HS-27A (cell line): ENCODE data around the gene C22orf23.

Experiments used
- DNase-seq: peaks from one replicate; pipeline ENCODE4 v3.0.0-alpha.2; 2012; ENCODE audit warnings: low read depth, missing footprints

The C22orf23 gene

DNA sequence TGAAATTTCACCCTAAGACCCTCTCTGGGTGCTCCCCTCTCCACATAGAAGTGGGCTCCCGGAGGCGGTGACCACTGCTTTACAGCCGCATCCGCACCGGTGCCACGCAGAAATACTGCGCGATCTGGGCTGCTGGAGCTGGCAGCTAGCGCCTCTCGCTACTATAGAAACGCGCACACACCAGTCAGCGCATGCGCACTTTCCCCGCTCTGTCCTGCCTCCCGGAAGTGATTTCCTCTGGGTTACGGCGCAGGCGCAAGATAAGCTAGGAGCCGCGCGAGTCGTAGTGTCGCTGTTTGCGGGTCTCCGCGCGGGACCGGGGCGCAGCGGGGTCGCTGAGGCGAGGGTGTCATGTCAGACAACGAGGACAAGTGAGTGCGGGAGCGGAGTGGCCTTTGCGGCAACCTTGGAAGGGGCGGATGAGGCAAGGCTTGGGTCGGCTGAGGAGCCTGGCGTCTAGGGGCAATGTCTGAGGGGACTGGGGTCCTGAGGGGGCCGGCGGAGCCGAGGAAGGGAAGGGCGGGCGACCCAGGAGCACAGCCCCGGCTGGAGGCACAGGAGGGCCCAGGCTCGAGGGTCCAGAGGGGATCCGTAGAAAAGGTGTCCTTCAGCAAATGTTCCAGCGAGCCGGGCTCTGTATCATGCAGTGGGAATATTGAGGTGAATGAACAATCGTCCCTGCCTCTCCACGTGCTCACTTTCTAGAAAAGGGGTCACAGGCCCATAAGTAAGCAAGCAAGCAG lies at the start of gene C22orf23, which contains the start of gene POLR2F:
C22orf23 (minus strand) TSS at position 165 of the 743 bp plus-strand sequence. CDS start 452 bp downstream, outside the sequence.
POLR2F (plus strand) TSS at position 263 of the 743 bp plus-strand sequence; CDS start at position 352, 89 bp downstream.
- peak; percentile 77 for DNase-seq

GRCh38 chr22:37999640-38000272 lies 46.4 kb upstream of the C22orf23 start:
- peak; percentile 53 for DNase-seq

DNA sequence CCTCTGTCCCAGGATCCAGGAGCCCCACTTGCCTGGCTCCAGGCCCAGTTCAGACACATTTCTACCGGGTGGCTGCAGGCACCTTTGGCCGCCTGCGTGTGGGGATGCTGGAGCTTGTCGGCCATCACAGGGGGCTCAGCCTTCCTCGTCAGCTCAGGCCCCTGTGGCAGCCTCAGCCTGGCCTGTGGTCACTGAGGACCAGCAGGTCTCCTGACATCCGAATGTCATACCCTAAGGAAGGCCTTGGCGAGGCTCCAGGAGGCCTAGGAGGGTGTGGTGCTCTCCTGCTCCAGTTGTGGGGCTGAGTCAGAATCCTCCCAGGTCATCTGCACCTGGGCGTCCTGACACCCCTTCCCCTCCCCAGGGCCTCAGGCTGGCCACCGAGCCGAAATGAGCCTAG lies 45.8 kb upstream of the C22orf23 start:
- no peak for DNase-seq

DNA sequence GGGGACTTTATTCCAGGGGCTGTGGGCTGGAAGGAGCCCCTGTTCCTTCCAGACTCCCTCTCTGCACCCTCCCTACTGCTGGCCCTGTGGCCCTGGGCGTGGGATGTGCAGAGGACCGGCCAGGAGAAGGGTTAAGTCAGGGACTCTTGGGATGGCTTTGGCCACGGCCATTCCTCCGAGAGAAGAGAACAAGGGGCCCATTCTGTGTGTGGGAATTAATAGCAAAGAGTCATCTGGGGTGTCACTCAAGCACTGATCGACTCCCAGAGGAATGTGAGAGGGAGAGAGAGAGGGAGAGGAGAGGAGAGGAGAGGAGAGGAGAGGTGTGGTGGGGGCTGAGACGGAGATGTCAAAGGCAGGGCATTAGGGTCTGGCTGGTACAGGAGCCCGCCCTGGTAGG lies 45.1 kb upstream of the C22orf23 start:
- no peak for DNase-seq

- no peak for DNase-seq
Measured at GRCh38 chr22:37996515-37997246, 43.3 kb upstream of the C22orf23 start.

DNA sequence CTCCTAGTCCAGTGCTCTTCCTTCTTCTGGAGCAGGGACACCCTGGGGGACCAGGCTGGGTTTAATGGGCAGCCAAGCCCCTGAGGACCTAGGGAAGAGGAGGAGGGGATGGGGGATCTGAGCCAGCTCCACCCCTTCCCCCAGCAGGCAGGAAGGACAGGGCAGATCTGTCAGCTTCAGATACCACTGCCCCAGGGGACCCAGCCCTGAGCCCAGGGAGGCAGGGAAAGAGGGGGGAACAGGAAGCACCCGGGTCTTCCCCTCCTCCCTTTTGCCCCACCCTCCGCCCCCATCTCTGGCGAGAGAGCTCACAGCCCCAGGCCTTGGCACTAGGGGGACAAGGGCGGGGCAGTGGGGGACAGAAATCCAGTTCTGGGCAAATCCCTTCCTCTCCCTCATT lies 42.7 kb upstream of the C22orf23 start:
- no peak for DNase-seq

GRCh38 chr22:37995460-37995859 lies 42.1 kb upstream of the C22orf23 start:
- DNase-seq = no peak

- DNase-seq = no peak
Measured at GRCh38 chr22:37994982-37995381, 41.6 kb upstream of the C22orf23 start.

GRCh38 chr22:37994049-37994448 lies 40.6 kb upstream of the C22orf23 start:
- no peak for DNase-seq

DNA sequence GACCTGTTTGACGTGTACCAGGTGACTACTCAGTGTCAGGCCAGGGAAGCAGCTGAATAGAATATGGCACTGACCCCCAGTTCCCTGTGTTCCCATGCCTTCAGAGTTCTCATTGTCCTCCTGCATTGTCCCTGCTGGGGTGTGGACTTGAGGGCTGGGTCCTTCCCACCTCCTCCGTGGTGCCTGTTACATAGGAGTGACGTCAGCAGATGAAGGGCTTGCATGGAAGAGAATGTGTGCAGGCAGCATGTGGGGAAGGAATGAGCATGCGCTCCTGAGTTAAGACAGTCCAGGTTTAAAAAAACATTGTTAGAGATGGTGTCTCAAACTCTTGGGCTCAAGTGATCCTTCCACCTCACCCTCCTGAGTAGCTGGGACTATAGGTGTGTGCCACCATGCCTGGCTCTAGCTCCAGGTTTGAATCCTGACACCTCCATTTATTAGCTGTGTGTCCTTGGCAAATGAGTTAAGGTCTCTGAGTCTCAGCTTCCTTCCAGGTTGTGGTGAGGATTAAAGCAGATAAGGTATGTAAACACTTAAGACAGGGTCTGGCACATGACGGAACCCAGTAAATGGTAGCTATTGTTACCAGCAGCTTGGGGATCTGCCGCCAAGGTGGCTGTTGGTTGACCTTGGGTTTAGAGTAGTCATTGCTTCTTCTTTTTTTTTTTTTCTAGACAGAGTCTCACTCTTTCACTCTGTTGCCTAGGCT lies 38.5 kb upstream of the C22orf23 start:
- DNase-seq = no peak

- DNase-seq = no peak
Measured at GRCh38 chr22:37990862-37991261, 37.5 kb upstream of the C22orf23 start.

DNA sequence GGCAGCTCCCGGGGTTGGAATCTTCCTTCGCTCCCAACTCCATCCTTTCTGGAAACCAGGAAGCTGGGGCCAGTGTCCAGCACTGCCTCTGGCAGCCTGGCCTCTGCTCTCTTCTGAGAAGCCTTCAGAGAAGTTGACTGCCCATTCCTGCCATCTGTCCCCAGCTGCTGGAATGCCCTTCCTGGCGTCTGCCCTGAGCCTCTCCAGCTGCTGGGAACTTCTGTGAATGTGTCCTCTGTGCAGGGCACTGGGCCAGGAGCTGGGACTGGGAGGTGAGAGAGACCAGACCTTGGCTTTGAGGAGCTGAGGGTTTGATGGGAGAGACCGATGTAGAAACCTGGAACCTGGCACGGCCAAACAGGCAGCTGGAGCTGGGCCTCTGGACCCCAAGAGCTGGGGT lies 36.9 kb upstream of the C22orf23 start:
- DNase-seq = no peak

DNA sequence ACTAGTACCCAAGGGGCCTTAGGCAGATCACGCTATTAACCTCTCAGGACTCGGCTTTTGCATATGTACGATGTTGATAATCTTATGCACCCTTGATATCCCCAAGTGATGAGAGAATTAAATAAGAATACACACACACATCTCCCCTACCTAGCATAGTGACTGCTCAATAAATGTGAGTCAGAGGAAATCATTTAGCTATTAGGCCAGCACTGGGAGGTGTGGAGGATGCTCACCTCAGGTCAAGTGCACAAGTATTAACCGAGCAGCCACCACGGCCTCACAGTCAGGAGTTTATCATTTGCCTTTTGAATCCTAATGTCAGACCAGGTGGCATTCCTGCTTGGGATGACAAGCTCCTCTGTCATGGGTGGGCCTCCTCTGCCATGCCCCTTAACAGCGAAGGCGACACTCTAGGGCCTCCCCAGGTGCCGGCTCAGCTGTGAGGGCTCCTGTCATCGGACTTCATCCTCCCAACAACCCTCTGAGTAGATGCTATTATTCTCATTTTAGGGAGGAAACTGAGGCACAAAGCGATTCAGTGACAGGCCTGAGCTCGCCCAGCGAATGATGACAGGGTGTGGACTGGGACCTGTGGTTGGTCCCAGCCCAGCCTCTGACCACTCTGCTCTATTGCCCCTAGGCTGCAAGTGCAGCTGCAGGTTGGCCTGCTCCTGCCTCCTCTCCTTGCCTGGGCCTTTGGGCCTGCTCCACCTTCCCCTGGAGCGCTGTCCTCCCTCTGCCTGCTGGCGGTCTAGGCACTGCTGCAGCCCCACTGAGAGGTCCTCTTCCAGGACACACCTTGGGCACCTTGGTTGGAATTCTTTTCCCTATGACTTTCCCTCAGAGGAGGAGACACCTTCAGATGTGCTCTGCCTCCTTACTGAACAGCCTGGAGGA lies 36.0 kb upstream of the C22orf23 start:
- no peak for DNase-seq

- DNase-seq = no peak
Measured at GRCh38 chr22:37986371-37986770, 33.0 kb upstream of the C22orf23 start.

DNA sequence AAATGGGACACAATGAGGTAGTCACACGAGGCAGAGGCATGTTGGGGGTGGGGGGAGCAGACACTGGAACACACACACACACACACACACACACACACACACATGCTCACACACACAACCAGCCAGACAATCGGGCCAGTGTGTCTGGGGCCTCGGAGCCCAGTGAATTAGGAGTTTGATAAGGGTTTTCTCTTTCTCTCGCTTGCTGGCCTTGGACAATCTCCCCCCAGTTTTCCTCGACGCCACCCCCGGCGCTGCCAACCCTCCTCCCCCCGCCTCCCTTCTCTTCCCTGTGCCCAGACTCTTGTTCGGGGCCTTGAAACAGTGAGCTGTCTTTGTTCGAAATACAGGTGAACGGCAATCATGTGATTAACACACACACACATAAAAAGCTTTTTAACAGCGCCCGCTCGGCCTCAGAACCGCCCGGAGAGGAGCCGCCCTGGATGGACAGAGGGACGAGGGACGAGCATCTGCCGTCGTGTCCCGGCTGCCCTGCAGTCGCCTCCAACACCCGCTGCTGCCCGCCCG lies 32.4 kb upstream of the C22orf23 start:
- no peak for DNase-seq

GRCh38 chr22:37985050-37985585 lies 31.7 kb upstream of the C22orf23 start:
- DNase-seq = no peak

GRCh38 chr22:37983860-37984791 lies 30.7 kb upstream of the C22orf23 start, which contains the start of gene SOX10:
TSS of gene SOX10 (minus strand) at chr22:37984555. CDS start at chr22:37983784, 771 bp downstream.
- no peak for DNase-seq

DNA sequence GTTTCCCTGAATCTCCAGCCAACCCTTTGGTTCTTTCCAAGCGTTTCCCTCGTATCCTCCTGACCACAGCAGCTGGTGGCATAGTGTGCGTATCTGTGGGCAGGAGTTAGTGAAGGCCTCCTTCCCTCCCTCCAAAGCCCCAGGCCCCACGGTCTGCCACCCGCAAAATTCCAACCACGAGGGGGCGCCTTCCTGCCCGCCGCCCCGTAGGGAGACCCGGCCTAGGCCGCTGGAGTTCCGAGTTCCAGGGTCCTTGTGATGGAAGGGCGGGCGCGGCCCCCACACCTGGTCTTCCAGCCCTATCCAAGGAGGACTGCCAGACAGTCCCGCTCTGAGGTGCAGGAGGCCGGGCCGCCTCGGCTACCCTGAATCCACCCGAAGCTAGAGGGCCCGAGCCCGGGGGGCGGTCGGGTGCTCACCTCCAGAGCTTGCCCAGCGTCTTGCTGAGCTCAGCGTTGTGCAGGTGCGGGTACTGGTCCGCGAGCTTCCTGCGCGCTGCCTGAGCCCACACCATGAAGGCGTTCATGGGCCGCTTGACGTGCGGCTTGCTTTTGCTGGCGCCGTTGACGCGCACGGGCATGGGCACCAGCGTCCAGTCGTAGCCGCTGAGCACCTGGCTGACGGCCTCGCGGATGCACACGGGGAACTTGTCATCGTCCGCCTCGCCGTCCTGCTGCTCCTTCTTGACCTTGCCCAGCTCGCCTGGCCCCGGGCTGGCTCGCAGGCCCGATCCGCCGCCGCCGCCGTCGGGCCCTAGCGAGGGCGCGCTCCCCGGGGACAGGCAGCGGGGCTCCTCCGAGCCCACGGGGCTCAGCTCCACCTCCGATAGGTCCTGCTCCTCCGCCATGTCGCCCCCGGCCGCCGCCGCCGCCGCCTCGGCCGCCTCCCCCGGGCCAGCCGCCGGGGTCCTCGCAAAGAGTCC lies 29.8 kb upstream of the C22orf23 start:
- DNase-seq = no peak
